CD4-positive, alpha-beta T cell treated with Interleukin-1 beta for 1 hour (primary cell): ENCODE results near the gene MSI2.

ENCODE experiments used
- DNase-seq, 2 donors: peaks; one replicate each; pipeline ENCODE4 v3.0.0-alpha.2; 2020 to 2022

Gene MSI2

GRCh38 chr17:57273490-57273889 is 17.2 kb downstream of the MSI2 start:
- DNase-seq = no peak

- no peak for DNase-seq
Observed at GRCh38 chr17:57274162-57274561, 17.8 kb downstream of the MSI2 start.

- no peak for DNase-seq
Observed at GRCh38 chr17:57275071-57275764, 18.9 kb downstream of the MSI2 start.

GRCh38 chr17:57276621-57277020 is 20.3 kb downstream of the MSI2 start:
- DNase-seq = no peak

GRCh38 chr17:57277923-57278604 is 21.7 kb downstream of the MSI2 start:
- DNase-seq = no peak

- DNase-seq = no peak
Observed at GRCh38 chr17:57278740-57279387, 22.5 kb downstream of the MSI2 start.

- DNase-seq = no peak
Observed at GRCh38 chr17:57279432-57279831, 23.1 kb downstream of the MSI2 start.

- peak in 1 of 2 donors; percentile 16 for DNase-seq
Observed at GRCh38 chr17:57281887-57282286, 25.6 kb downstream of the MSI2 start.

- no peak for DNase-seq
Observed at GRCh38 chr17:57282296-57282695, 26.0 kb downstream of the MSI2 start.

- DNase-seq = no peak
Observed at GRCh38 chr17:57283203-57283971, 27.1 kb downstream of the MSI2 start.

GRCh38 chr17:57284583-57284982 is 28.3 kb downstream of the MSI2 start:
- peak; percentile 34 to 38 for DNase-seq

- peak; percentile 28 to 44 for DNase-seq
Observed at GRCh38 chr17:57284984-57285646, 28.8 kb downstream of the MSI2 start.

GRCh38 chr17:57285701-57286100 is 29.4 kb downstream of the MSI2 start:
- no peak for DNase-seq

GRCh38 chr17:57286399-57287105 is 30.2 kb downstream of the MSI2 start:
- DNase-seq = no peak

GRCh38 chr17:57288040-57288772 is 31.9 kb downstream of the MSI2 start:
- no peak for DNase-seq

- no peak for DNase-seq
Observed at GRCh38 chr17:57288773-57289121, 32.4 kb downstream of the MSI2 start.

GRCh38 chr17:57289130-57289529 is 32.8 kb downstream of the MSI2 start:
- DNase-seq = no peak

GRCh38 chr17:57289613-57290012 is 33.3 kb downstream of the MSI2 start:
- no peak for DNase-seq

- no peak for DNase-seq
Observed at GRCh38 chr17:57290981-57291380, 34.7 kb downstream of the MSI2 start.

GRCh38 chr17:57292091-57292490 is 35.8 kb downstream of the MSI2 start:
- no peak for DNase-seq

GRCh38 chr17:57293077-57293476 is 36.8 kb downstream of the MSI2 start:
- no peak for DNase-seq
